ENCODE results near the gene SLC26A11. TPM values are rescaled to one million over a fixed set of nuclear protein-coding genes. Genes with fewer than 3 reads are reported as not detected.

SLC26A11 gene
- total RNA-seq, 4 donors from 2014 or later, result 10.0 to 38.7 (median 16.0) TPM

GRCh38 chr17:80224683-80225082, 4.5 kb downstream of the SLC26A11 start:
- no peak for TF ChIP-seq CTCF (IDR thresholded peaks at IDR 0.05)
- TF ChIP-seq POLR2A (IDR thresholded peaks at IDR 0.05), result no peak

GRCh38 chr17:80225230-80225629, 5.0 kb downstream of the SLC26A11 start:
- no peak for TF ChIP-seq POLR2A (IDR thresholded peaks at IDR 0.05)
- TF ChIP-seq CTCF (IDR thresholded peaks at IDR 0.05), result no peak
- intact Hi-C loops (cut with DNase I; ENCODE audit: low total_unique reads), result no loop called here

More at GRCh38 chr17:80224683-80225082, 4.5 kb downstream of the SLC26A11 start:
- Histone ChIP-seq H3K9me3 (no peaks in the 10 kb centered on the region), H3K36me3 (no peaks in the 10 kb centered on the region), H3K4me1 (peaks cover 0 to 6% of the 10 kb centered on the region in 2 donors), H3K27me3 (no peaks in the 10 kb centered on the region), H3K27ac (no peak overlapping the region), H3K4me3 (no peak overlapping the region)
- no peak for DNase-seq
- intact Hi-C loops (cut with DNase I; ENCODE audit: low total_unique reads), result no loop called here

GRCh38 chr17:80227156-80227555, 6.9 kb downstream of the SLC26A11 start:
- intact Hi-C loops (cut with DNase I; ENCODE audit: low total_unique reads), result no loop called here
- Histone ChIP-seq H3K36me3 (no peaks in the 10 kb centered on the region), H3K27me3 (no peaks in the 10 kb centered on the region), H3K4me1 (no peaks in the 10 kb centered on the region), H3K4me3 (no peak overlapping the region), H3K27ac (no peak overlapping the region), H3K9me3 (peaks cover 0 to 5% of the 10 kb centered on the region in 2 donors)
- no peak for TF ChIP-seq POLR2A (IDR thresholded peaks at IDR 0.05)
- TF ChIP-seq CTCF (IDR thresholded peaks at IDR 0.05), result no peak
- DNase-seq, result no peak

More at GRCh38 chr17:80225230-80225629, 5.0 kb downstream of the SLC26A11 start:
- no peaks in the 10 kb centered on the region for H3K36me3 ChIP-seq
- H3K27me3 ChIP-seq, result no peaks in the 10 kb centered on the region
- no peak overlapping the region for H3K4me3 ChIP-seq
- no peak overlapping the region for H3K27ac ChIP-seq
- DNase-seq, result no peak
- H3K4me1 ChIP-seq, result peaks cover 0 to 6% of the 10 kb centered on the region in 2 donors
- no peaks in the 10 kb centered on the region for H3K9me3 ChIP-seq

GRCh38 chr17:80227666-80228065, 7.4 kb downstream of the SLC26A11 start:
- no peak overlapping the region for H3K27ac ChIP-seq

GRCh38 chr17:80228477-80228876, 8.2 kb downstream of the SLC26A11 start:
- no peak for TF ChIP-seq POLR2A (IDR thresholded peaks at IDR 0.05)
- H3K36me3 ChIP-seq, result no peaks in the 10 kb centered on the region
- no peaks in the 10 kb centered on the region for H3K4me1 ChIP-seq
- H3K9me3 ChIP-seq, result peaks cover 0 to 16% of the 10 kb centered on the region in 2 donors
- H3K4me3 ChIP-seq, result no peak overlapping the region
- no peak for DNase-seq
- no peak overlapping the region for H3K27ac ChIP-seq
- H3K27me3 ChIP-seq, result no peaks in the 10 kb centered on the region
- intact Hi-C loops (cut with DNase I; ENCODE audit: low total_unique reads), result no loop called here

More at GRCh38 chr17:80227666-80228065, 7.4 kb downstream of the SLC26A11 start:
- H3K4me3 ChIP-seq, result no peak overlapping the region
- intact Hi-C loops (cut with DNase I; ENCODE audit: low total_unique reads), result no loop called here
- H3K36me3 ChIP-seq, result no peaks in the 10 kb centered on the region
- TF ChIP-seq CTCF (IDR thresholded peaks at IDR 0.05) (no peak), POLR2A (IDR thresholded peaks at IDR 0.05) (no peak)
- H3K27me3 ChIP-seq, result no peaks in the 10 kb centered on the region
- no peak for DNase-seq
- no peaks in the 10 kb centered on the region for H3K4me1 ChIP-seq
- peaks cover 0 to 10% of the 10 kb centered on the region in 2 donors for H3K9me3 ChIP-seq

GRCh38 chr17:80229011-80229410, 8.8 kb downstream of the SLC26A11 start:
- H3K4me1 ChIP-seq, result no peaks in the 10 kb centered on the region
- H3K4me3 ChIP-seq, result no peak overlapping the region
- no peak for DNase-seq
- H3K27me3 ChIP-seq, result no peaks in the 10 kb centered on the region
- intact Hi-C loops (cut with DNase I; ENCODE audit: low total_unique reads), result no loop called here
- peaks cover 0 to 16% of the 10 kb centered on the region in 2 donors for H3K9me3 ChIP-seq
- no peaks in the 10 kb centered on the region for H3K36me3 ChIP-seq
- H3K27ac ChIP-seq, result no peak overlapping the region
- no peak for TF ChIP-seq POLR2A (IDR thresholded peaks at IDR 0.05)
- no peak for TF ChIP-seq CTCF (IDR thresholded peaks at IDR 0.05)

All from uterus (tissue), 4 donors.